ENCODE results near the gene ARHGAP12.
"Not testable (repeated sequence)": the region's sequence is repeated elsewhere in the genome, so short reads cannot be mapped to it uniquely, and the experiment has no call there.

The ARHGAP12 gene

DNA sequence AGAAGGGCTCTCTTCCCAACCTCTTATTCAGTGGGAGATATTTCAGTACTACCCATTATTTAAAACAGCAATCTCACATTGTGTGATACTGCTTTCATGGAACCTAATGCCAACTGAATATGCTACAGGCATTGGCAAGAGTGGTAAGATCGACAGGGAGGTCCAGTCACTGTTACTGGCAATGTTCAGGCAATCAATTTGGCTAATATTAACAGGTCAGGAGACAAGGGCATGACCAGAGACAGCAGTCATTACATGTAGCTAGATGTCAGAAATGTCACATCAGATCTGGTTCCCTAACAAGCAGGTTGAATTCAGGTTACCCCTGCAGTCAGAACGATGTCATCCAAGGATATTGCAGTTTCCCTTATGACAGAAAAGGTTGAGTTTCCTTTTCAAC is 129.4 kb downstream of the ARHGAP12 start:
- DNase-seq: no peak
- in situ Hi-C loops (cut with MboI; ENCODE audit: low pct_unique_long_range_greater_than_20kb, low sequenced_read_pairs): no loop called here

DNA sequence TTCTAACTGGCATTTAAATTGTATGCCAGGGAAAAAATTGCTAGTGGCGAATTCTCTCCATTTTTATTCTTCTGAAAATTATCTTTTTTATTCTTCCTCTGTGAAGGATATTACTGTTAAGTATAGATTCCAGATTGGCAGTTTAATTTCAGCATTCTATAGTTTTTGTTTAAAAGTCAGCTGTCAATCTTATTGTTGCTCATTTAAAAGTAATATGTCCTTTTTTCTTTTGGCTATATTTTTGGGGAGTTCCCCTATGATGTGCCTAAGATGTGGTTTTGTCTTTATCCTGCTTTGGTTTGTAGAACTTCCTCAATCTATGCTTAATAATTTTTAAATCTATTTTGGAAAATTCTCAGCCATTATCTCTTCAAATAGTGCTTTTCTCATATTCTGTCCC is 135.9 kb downstream of the ARHGAP12 start:
- DNase-seq: no peak
- in situ Hi-C loops (cut with MboI; ENCODE audit: low pct_unique_long_range_greater_than_20kb, low sequenced_read_pairs): no loop called here

DNA sequence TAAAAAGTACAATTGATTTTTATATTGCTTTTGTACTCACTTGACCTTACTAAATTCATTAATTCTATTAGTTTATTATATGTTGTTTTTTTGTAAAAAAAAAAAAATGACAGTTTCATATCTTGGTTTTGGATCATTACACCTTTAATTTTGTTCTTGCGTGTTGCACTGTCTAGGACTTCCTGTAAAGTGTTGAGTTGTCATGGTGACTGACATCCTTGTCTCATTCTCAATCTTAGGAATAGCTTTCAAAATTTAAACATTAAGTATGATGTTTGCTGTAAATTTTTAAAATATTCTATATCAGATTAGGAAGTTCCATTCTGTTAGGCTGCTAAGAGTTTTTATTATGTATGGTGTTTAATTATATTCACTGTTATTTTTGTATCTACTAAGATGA is 139.1 kb downstream of the ARHGAP12 start:
- DNase-seq: no peak

DNA sequence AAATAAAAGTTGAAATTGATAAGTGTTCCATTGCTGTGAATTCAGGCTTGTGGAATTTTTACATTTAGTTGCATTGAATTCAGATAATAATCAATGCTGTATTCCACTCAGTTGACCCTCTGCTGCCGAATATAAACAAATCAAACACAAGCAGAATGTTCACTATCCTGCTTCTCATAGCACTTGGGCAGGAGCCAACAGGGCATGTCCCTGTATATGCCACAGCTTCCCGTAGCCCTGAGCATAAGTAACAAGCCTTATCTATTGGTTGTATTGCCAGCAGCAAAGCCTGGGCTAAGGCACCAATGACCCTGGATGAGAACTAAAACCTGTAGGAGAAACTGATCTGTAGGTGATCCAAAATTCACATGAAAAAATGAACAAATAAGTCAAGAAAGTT is 145.9 kb downstream of the ARHGAP12 start:
- DNase-seq: no peak
- in situ Hi-C loops (cut with MboI; ENCODE audit: low pct_unique_long_range_greater_than_20kb, low sequenced_read_pairs): no loop called here

More for the DNA sequence above, 139.1 kb downstream of the ARHGAP12 start:
- in situ Hi-C loops (cut with MboI; ENCODE audit: low pct_unique_long_range_greater_than_20kb, low sequenced_read_pairs): no loop called here

DNA sequence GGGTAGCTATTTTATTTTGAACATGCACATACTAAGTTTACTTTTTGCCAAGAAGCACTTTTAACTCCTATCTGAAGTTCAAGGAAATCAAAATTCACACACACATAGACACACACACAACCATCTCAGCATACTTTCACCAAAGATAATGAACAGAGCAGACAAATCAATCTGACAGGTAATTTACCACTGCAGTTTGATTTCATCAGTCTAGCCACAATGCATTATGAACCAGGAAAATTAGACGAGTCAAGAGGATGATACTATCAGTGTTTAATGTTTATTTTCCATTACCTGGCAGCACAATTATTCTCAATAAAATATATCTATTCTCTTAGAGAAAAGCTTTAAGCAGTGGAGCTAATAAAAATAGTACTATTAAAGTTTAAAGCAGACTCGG is 147.9 kb downstream of the ARHGAP12 start:
- in situ Hi-C loops (cut with MboI; ENCODE audit: low pct_unique_long_range_greater_than_20kb, low sequenced_read_pairs): no loop called here
- no peak for DNase-seq

DNA sequence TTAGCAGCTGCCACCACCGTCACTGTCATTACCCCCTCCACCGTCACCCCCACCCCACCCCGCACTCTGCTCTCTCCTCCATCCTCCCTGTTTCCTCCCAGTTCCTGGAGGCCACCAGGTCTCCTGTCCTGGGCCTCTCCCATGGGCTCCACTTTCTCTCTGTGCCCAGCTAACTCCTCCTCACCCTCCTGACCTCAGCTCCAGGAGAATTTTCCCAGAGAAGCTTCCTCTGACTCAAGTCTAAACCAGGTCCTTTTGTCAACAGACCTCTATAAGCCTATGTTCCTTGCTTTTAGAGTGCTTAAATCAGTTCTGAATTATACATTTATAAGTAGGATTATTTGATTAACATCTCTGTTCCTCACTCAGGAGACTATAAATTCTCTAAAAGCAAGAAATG is 150.0 kb downstream of the ARHGAP12 start:
- no peak for DNase-seq
- in situ Hi-C loops (cut with MboI; ENCODE audit: low pct_unique_long_range_greater_than_20kb, low sequenced_read_pairs): no loop called here

DNA sequence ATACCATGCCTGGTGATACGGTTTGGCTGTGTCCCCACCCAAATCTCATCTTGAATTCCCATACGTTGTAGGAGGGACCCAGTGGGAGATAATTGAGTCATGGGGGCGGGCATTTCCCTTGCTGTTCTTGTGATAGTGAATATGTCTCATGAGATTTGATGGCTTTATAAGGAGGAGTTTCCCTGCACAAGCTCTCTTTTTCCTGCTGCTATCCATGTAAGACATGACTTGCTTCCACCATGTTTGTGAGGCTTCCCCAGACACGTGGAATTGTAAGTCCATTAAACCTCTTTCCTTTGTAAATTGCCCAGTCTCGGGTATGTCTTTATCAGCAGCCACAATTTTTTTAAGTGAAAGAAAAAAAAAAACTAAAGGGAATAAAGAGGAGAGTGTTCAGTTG is 152.5 kb downstream of the ARHGAP12 start:
- in situ Hi-C loops (cut with MboI; ENCODE audit: low pct_unique_long_range_greater_than_20kb, low sequenced_read_pairs): no loop called here
- no peak for DNase-seq

DNA sequence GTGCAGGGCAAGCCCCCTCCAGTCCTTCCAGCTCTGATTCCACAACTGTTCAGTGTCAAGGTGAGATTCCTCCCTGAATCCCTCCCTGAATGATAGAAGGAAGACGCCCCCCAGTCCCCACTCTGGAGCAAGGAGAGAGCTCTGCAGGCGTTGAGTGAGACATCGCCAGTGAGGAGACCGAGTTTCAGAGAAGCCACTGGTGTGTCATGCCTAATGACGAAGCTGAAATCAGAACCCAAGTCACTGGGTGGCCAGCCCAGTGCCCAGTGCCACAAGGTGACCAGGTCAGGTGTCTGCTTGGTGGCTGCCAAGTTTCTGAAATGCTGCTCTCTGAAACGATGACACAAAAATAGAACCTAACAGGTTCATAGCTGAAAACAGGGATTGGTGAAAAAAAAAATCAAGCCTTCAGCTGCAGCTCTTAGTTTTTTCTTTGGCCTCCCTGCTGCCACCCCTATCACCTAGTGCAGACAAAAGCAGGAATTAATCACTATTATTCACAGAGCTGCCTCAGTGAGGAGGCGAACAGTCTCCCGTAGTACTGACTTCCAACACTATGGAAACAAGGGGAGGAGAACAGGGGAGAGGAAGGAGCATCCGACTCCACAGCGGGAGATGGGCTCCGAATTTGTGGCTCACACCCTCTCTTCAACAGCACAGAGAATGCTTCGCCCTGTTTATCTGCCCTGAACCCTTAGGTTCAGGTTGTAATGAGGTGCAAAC is 153.5 kb downstream of the ARHGAP12 start:
- DNase-seq: no peak
- in situ Hi-C loops (cut with MboI; ENCODE audit: low pct_unique_long_range_greater_than_20kb, low sequenced_read_pairs): no loop called here

DNA sequence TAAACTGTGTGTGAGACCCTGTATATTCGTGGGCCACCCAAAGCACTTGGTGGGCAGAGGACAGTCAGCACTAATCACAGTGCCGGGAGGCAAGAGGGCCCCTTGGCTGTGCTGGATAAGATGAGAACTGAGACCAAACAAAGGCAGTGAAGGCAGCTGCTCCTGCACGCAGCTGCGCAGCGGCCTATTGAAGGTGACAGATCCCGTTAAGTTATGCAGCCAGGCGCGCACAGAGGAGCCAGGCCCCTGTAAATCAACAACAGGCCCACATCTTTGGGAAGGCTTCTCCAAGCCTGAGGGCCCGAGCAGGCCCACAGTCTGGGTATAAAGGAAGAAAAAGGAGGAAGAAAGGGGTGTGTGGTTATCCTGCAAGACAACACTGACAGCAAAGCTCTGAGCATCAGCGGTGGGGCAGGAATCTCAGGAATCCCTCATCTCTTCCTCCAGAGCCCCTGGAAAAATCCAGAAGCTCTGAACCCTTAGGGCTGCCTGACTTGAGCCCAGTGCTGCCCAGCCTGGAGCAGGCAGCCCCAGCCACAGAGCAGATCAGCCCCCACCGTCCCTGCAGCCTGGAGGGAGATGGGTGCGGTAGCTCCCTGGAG is 154.2 kb downstream of the ARHGAP12 start:
- DNase-seq: no peak
- in situ Hi-C loops (cut with MboI; ENCODE audit: low pct_unique_long_range_greater_than_20kb, low sequenced_read_pairs): no loop called here

DNA sequence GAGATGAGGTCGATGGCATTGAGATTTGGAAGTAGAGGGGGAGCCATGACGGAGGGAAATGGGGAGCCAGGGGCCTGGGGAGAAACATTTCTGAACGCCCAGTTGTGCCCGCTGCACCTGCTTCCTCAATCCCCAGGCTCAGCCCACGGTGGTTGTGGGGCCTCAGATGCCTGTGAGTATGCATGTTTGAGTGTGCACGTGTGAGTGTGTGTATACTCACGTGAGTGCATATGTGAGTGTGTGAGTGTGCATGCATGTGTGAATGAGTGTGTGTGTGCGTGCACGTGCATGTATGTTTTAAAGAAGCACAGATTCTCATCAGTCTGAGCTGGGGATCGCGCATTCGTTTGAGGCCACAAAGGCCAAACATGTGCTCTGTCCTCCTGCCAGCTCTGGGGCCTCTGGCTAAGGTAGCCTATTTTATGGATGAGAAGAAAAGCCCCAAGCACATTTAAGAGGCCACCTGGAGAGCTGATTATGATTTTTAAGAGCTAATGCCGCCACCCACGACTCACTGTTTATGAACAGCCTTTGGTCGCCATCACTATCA is 154.8 kb downstream of the ARHGAP12 start:
- in situ Hi-C loops (cut with MboI; ENCODE audit: low pct_unique_long_range_greater_than_20kb, low sequenced_read_pairs): no loop called here
- no peak for DNase-seq

DNA sequence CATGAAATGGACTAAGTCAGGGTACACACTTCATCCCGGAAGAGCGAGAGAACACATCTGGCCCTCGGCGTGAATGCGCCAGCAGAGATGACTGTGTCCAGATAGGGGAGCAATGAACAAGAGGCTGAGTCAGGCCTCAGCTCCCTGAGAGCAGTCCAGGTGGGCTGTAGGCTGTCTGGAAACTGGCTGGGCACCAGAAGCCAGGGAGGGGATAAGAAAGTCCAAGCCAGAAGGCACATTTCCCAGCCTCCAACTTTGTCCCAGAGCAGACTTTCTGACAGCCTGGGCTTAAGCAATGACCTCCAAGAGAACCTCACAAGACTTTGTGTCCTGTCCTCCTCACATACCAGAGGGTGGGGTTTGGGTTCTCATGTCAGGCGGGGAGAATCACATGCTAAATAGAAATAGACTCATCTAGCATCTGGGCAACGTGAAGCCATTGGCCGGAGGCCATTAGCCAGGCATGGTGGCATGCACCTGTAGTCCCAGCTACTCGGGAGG is 157.2 kb downstream of the ARHGAP12 start:
- in situ Hi-C loops (cut with MboI; ENCODE audit: low pct_unique_long_range_greater_than_20kb, low sequenced_read_pairs): no loop called here
- no peak for DNase-seq

DNA sequence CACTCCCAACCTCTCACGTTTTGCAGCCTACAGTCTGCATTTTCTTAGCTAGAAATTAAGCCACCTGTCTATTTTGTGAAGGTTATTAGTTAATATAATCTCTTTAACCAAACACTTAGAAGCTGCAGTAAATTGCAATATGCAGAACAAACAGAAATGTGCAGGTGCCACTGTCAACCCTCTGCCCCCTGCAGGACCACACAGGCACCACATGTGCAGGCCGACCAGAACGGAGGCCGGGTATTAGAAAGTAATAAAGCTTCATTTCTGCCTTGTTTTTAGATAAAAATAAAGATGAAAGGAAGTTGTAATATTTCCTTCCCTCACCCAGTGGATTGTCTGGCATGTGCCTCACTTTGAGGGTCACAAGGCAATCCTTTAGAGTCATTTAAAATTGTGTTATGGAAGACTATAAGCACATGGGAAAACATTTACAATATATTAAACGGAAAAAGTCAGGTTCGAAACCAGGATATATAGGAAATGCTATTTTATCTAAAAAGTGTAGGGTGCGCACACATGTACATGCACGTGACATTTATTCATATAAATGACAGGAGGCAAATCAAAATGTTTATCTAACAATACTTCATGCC is 158.2 kb downstream of the ARHGAP12 start:
- peak; percentile 46 for DNase-seq

DNA sequence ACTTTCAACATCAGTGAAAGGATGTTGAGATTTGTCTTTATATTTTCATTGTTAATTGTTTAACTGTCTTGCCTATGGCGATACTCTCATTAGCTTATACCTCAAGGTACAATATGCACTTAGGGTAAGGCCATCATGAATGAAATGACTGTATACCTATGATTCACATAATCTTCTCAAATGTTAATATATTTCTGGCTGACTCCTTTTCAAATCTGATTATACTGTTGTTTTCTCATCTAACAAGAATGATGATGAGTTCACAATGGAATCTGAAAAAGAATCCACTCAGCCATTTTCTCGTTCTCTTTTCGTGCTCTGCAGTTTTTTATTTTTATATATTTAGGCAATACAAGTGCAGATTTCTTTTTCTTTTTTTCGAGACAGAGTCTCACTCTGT is 159.1 kb downstream of the ARHGAP12 start:
- DNase-seq: no peak
- in situ Hi-C loops (cut with MboI; ENCODE audit: low pct_unique_long_range_greater_than_20kb, low sequenced_read_pairs): no loop called here

More for the DNA sequence above, 158.2 kb downstream of the ARHGAP12 start:
- in situ Hi-C loops (cut with MboI; ENCODE audit: low pct_unique_long_range_greater_than_20kb, low sequenced_read_pairs): no loop called here

DNA sequence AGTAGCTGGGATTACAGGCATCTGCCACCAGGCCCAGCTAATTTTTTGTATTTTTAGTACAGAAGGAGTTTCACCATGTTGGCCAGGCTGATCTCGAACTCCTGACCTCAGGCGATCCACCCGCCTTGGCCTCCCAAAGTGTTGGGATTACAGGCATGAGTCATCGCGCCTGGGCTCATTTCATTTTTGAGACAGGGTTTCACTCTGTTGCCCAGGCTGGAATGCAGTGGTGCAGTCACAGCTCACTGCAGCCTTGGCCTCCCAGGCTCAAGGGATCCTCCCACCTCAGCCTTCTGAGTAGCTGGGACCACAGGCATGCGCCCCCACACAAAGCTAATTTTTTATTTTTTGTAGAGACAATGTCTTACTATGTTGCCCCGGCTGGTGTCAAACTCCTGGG is 159.7 kb downstream of the ARHGAP12 start:
- in situ Hi-C loops (cut with MboI; ENCODE audit: low pct_unique_long_range_greater_than_20kb, low sequenced_read_pairs); DNase-seq: not testable (repeated sequence)

DNA sequence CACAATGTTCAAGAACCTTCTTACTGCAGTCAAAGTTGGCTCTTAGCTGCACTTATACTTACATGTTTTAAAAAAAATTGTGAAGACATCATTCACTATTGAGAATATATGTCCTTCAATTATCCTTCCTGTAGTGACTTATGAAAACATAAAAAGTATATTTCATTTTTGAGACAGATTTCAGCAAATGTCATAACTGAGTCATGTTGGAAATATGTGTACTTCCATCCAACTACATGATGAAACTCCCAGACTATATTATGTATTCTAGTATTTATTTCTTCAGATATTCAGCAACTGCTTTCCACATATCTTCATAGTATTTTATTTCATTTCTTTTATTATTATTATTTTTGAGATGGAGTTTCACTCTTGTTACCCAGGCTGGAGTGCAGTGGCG is 160.2 kb downstream of the ARHGAP12 start:
- in situ Hi-C loops (cut with MboI; ENCODE audit: low pct_unique_long_range_greater_than_20kb, low sequenced_read_pairs): no loop called here

DNA sequence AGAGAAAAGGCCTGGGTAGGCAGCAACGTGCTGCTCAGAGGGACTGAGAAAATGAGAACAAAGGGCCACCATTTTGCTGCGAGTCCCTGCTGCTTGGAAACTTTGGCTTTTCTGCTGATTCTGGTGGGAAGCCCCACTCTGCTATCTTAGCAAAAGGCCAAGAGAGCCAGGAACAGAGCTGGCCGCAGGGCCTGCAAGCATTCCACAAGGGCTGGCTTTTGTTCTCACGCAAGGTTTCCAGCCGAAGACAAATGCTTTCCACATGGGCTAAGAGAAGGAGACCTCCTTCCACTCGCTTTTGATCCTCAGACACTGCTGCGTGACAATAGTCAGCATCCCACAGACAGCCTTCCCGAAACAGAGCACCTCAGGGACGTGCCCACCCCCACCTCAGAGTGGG is 163.1 kb downstream of the ARHGAP12 start:
- DNase-seq: no peak
- in situ Hi-C loops (cut with MboI; ENCODE audit: low pct_unique_long_range_greater_than_20kb, low sequenced_read_pairs): no loop called here

More for the DNA sequence above, 160.2 kb downstream of the ARHGAP12 start:
- no peak for DNase-seq

DNA sequence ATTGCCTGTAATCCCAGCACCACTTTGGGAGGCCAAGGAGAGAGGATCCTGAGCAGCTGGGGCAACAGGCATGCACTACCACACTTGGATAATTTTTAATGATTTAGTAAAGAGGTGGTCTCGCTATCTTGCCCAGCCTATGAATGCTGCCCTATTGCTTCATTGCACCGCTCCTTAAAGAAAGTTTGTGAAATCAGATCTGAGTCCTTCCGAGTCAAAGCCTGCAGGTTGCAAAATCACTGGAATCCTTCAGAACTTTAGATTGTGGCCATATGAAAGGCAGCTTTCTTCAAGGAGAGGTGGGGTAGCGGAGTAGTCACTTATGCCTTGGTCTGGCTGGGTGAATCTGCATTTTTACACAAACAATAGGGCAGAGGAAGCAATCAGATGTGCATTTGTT is 166.3 kb downstream of the ARHGAP12 start:
- no peak for DNase-seq
- in situ Hi-C loops (cut with MboI; ENCODE audit: low pct_unique_long_range_greater_than_20kb, low sequenced_read_pairs): no loop called here

DNA sequence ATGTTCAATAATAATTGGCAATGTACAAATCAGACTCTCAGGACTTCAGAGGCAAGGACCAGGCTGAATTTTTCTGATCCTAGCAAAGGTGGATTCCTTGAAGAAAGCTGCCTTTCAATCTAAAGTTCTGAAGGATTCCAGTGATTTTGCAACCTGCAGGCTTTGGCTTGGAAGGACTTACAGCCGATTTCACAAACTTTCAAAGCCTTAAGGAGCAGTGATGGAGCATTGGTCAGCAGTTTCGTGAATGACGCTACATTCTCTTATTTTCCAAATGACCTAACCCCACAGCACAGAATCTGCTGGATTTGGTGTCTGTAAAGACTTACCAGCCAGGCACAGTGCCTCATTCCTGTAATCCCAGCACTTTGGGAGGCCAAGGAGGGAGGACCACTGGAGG is 167.5 kb downstream of the ARHGAP12 start:
- in situ Hi-C loops (cut with MboI; ENCODE audit: low pct_unique_long_range_greater_than_20kb, low sequenced_read_pairs): no loop called here
- no peak for DNase-seq

DNA sequence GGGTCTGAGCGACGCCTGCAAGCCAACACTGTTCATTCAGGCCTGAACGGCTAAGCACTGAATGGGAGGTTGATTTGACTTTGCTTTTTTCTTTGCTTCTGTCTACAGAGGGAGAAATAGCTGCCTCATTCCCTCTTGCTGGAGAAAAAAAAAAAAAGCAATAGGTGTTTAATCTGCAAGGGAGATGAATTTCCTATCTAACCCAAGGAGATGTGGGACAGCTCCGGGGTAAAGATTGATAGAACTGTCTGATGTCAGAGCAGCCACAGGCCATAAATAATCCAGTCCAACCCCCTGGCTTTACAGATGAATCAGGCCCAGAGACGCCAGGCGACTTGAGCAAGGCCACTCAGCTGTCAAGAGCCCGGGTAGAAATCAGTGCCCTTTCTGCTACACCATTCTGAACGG is 168.0 kb downstream of the ARHGAP12 start:
- in situ Hi-C loops (cut with MboI; ENCODE audit: low pct_unique_long_range_greater_than_20kb, low sequenced_read_pairs): no loop called here

More for the DNA sequence above, 168.0 kb downstream of the ARHGAP12 start:
- DNase-seq: no peak
